HL-60 (cell line): ENCODE results near the gene NELFA.
"Not testable (repeated sequence)": the region's sequence is repeated elsewhere in the genome, so short reads cannot be mapped to it uniquely, and the experiment has no call there.

Experiments
- DNase-seq, 2 experiments: peaks; one replicate each; pipeline ENCODE4 v3.0.0-alpha.2; 2010 to 2020; ENCODE audit warnings: low read depth in 1 of 2, low spot score in 1 of 2
- H3K27ac ChIP-seq: fragments of 250-450 bp; sonication (Bioruptor Pico); replicated peaks from 2 replicates; pipeline ENCODE4 v1.5.1; 2020; ENCODE audit warnings: mild to moderate bottlenecking, moderate library complexity
- H3K27me3 ChIP-seq: fragments of 250-450 bp; sonication (Bioruptor Pico); 2 replicates; pipeline ENCODE4 v1.5.1; 2021; ENCODE audit warnings: mild to moderate bottlenecking, moderate library complexity; ENCODE audit not compliant: insufficient read depth, poor library complexity, severe bottlenecking
- H3K4me3 ChIP-seq: replicated peaks from 2 replicates; pipeline ENCODE4 v1.5.1; 2011; ENCODE audit warnings: mild to moderate bottlenecking, control low read depth, low read length; ENCODE audit not compliant: insufficient read depth
- CTCF ChIP-seq: IDR thresholded peaks from one replicate; pipeline ENCODE4 v1.5.1; 2011; ENCODE audit warnings: low read length, control low read depth, inconsistent platforms; ENCODE audit not compliant: insufficient read depth
- GABPA ChIP-seq: IDR thresholded peaks from 2 replicates; pipeline ENCODE4 v1.6.1; 2012; ENCODE audit warnings: low read depth
- POLR2AphosphoS5 ChIP-seq: IDR thresholded peaks from 2 replicates; pipeline ENCODE4 v1.6.1; 2012; ENCODE audit warnings: low read depth
- REST ChIP-seq: IDR thresholded peaks from 2 replicates; pipeline ENCODE4 v1.6.1; 2012; ENCODE audit warnings: low read depth; ENCODE audit not compliant: insufficient replicate concordance
- SPI1 ChIP-seq: IDR thresholded peaks from 2 replicates; pipeline ENCODE4 v1.6.1; 2012; ENCODE audit warnings: low read depth, mild to moderate bottlenecking, borderline replicate concordance

NELFA gene

GRCh38 chr4:2024683-2025082, 15.9 kb upstream of the NELFA start:
- H3K4me3 ChIP-seq: no peak overlapping the region
- DNase-seq: no peak
- TF ChIP-seq GABPA: no peak
- TF ChIP-seq POLR2AphosphoS5: no peak
- no peak for TF ChIP-seq CTCF
- no peak for TF ChIP-seq REST
- TF ChIP-seq SPI1: no peak
- H3K27me3 ChIP-seq: peaks cover 11% of the 10 kb centered on the region
- H3K27ac ChIP-seq: no peak overlapping the region

GRCh38 chr4:2021358-2022018, 12.7 kb upstream of the NELFA start:
- not testable (repeated sequence) for H3K27ac ChIP-seq

GRCh38 chr4:2015008-2015407, 6.2 kb upstream of the NELFA start:
- no peaks in the 10 kb centered on the region for H3K27me3 ChIP-seq
- TF ChIP-seq CTCF (no peak), SPI1 (no peak)
- H3K27ac ChIP-seq: no peak overlapping the region
- H3K4me3 ChIP-seq: no peak overlapping the region
- DNase-seq: no peak

More at GRCh38 chr4:2021358-2022018, 12.7 kb upstream of the NELFA start:
- H3K4me3 ChIP-seq, DNase-seq: not testable (repeated sequence)
- peaks cover 11% of the 10 kb centered on the region for H3K27me3 ChIP-seq

- DNase-seq: peak; percentile 73 to 84
- no peak overlapping the region for H3K27ac ChIP-seq
- TF ChIP-seq POLR2AphosphoS5: no peak
- no peak for TF ChIP-seq SPI1
- no peak for TF ChIP-seq CTCF
- no peak for TF ChIP-seq GABPA
- no peak for TF ChIP-seq REST
- no peaks in the 10 kb centered on the region for H3K27me3 ChIP-seq
- no peak overlapping the region for H3K4me3 ChIP-seq
These were observed 2.8 kb upstream of the NELFA start for GRCh38 chr4:2011583-2011982.
